ENCODE results near the gene MYCL. TPM values are rescaled to one million over a fixed set of nuclear protein-coding genes. Genes with fewer than 3 reads are reported as not detected.

MYCL gene
- total RNA-seq, 1 experiment from 2014 or later: 18.4 TPM

DNA sequence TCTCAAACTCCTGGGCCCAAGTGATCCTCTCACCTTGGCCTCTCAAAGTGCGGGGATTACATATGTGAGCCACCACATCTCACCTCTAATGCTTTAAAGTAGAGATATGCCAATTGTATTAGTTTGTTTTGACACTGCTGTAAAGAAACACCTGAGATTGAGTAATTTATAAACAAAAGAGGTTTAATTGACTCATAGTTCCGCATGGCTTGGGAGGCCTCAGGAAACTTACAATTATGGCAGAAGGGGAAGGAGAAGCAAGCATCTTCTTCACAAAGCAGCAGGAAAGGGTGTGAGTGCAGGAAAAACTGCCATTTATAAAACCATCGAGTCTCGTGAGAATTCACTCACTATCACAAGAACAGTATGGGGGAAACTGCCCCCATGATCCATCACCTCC, 3.5 kb upstream of the MYCL start:
- H3K4me1 Mint-ChIP-seq: peaks cover 9 to 13% of the 10 kb centered on the region in 2 experiments
- no peak overlapping the region for H2BK120ac ChIP-seq (ENCODE audit: low read depth, low read length, poor library complexity, severe bottlenecking)

More for the DNA sequence above, 3.5 kb upstream of the MYCL start:
- H4K5ac ChIP-seq (ENCODE audit: insufficient read length, low read depth, low read length): no peak overlapping the region
- no peak overlapping the region for H2AK5ac ChIP-seq (ENCODE audit: insufficient read length, low read length)
- H3K23me2 ChIP-seq (ENCODE audit: insufficient read length, low read depth, low read length, poor library complexity, severe bottlenecking): peaks cover 9% of the 10 kb centered on the region
- Mint-ChIP-seq H3K4me3 (no peak overlapping the region), H3K36me3 (ENCODE audit: insufficient read depth in 1 of 3, low read depth in 3 of 3) (peaks cover 6 to 17% (median 9%) of the 10 kb centered on the region in 3 experiments; a peak in 6 of 7 replicates), H3K9me3 (peaks cover 28 to 29% of the 10 kb centered on the region in 2 experiments), H3K27ac (no peak overlapping the region), H3K27me3 (ENCODE audit: low read depth) (peaks cover 38% of the 10 kb centered on the region)
- no peaks in the 10 kb centered on the region for H4K20me1 ChIP-seq (ENCODE audit: control insufficient read depth, insufficient read depth, insufficient read length)
- no peak overlapping the region for H2BK15ac ChIP-seq (ENCODE audit: low read depth, low read length)
- H3K27me3 ChIP-seq (ENCODE audit: insufficient read depth, low read length): peaks cover 4% of the 10 kb centered on the region; the same call in 1 of the 2 replicates
- H3K4me2 ChIP-seq (ENCODE audit: insufficient read depth, insufficient read length, low read length): no peak overlapping the region
- H3K79me1 ChIP-seq (ENCODE audit: insufficient read depth, low read depth, low read length, poor library complexity, severe bottlenecking): no peaks in the 10 kb centered on the region
- H3T11ph ChIP-seq (ENCODE audit: low read length): no peak overlapping the region
- H3K23ac ChIP-seq (ENCODE audit: insufficient read length, low read depth, low read length): no peak overlapping the region
- no peak overlapping the region for H4K91ac ChIP-seq (ENCODE audit: insufficient read length, low read depth, low read length)
- no peak overlapping the region for H3K18ac ChIP-seq (ENCODE audit: insufficient read length, low read depth, low read length)
- WGBS (ENCODE audit: extremely low coverage, insufficient read length, low lambda C conversion rate): no CpG with 5 or more reads among the region's 4 CpGs
- no peak overlapping the region for H3K27ac ChIP-seq (ENCODE audit: insufficient read length, low read depth, low read length)
- H2BK5ac ChIP-seq (ENCODE audit: insufficient read length, low read length): no peak overlapping the region
- no peak overlapping the region for H3K4ac ChIP-seq (ENCODE audit: low read depth, low read length)
- no peak overlapping the region for H4K8ac ChIP-seq (replicated peaks; ENCODE audit: insufficient read length, low read depth, low read length)
- peaks cover 1% of the 10 kb centered on the region; the same call in 1 of the 2 replicates for H3K4me1 ChIP-seq (ENCODE audit: insufficient read depth, low read length)
- H2AFZ ChIP-seq (ENCODE audit: low read length): no peak overlapping the region
- H2BK20ac ChIP-seq (ENCODE audit: low read depth, low read length, poor library complexity, severe bottlenecking): no peak overlapping the region
- TF ChIP-seq, protein P1, sequence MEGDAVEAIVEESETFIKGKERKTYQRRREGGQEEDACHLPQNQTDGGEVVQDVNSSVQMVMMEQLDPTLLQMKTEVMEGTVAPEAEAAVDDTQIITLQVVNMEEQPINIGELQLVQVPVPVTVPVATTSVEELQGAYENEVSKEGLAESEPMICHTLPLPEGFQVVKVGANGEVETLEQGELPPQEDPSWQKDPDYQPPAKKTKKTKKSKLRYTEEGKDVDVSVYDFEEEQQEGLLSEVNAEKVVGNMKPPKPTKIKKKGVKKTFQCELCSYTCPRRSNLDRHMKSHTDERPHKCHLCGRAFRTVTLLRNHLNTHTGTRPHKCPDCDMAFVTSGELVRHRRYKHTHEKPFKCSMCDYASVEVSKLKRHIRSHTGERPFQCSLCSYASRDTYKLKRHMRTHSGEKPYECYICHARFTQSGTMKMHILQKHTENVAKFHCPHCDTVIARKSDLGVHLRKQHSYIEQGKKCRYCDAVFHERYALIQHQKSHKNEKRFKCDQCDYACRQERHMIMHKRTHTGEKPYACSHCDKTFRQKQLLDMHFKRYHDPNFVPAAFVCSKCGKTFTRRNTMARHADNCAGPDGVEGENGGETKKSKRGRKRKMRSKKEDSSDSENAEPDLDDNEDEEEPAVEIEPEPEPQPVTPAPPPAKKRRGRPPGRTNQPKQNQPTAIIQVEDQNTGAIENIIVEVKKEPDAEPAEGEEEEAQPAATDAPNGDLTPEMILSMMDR (conservative IDR thresholded peaks at IDR 0.05): no peak
- DNase-seq: no peak
- no peaks in the 10 kb centered on the region for H3K9me3 ChIP-seq (ENCODE audit: control insufficient read depth, low read depth, low read length)
- no peak overlapping the region for H3K56ac ChIP-seq (ENCODE audit: insufficient read length, low read depth, low read length)
- no peak overlapping the region for H3K9ac ChIP-seq (ENCODE audit: extremely low read depth, insufficient read length, low read length)
- H2BK12ac ChIP-seq (ENCODE audit: insufficient read length, low read depth, low read length): no peak overlapping the region
- H3K79me2 ChIP-seq (ENCODE audit: insufficient read depth, low read length): no peaks in the 10 kb centered on the region
- no peak overlapping the region for H3K14ac ChIP-seq (ENCODE audit: insufficient read depth, low read length)
